HG03095 (cell line): ENCODE results near the gene CNGA2.
"Not testable (repeated sequence)": the region's sequence is repeated elsewhere in the genome, so short reads cannot be mapped to it uniquely, and the experiment has no call there.

Experiments
- ATAC-seq: cut with Tn5 transposase; IDR thresholded peaks from one replicate; pipeline ENCODE4 v1.9.1; 2021; ENCODE audit warnings: moderate library complexity; ENCODE audit not compliant: unreplicated experiment

Gene CNGA2

DNA sequence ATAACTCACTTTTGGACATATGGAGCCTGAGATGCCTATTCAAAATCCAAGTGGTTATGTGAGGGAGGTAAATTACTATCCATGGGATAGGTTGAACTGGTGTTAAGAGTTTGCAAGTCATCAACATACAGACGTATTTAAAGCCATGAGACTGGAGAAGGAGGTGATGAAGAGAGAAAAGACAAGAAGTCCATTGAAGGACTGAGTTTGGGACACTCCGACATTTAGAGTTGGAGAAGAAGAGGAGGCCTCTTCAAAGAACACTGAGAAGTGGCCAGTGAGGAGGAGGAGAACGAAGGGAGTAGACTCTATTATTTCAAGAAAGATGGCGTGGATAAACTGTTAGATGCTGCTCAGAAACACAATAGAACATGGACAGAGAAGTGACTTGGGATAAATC, at the start of gene CNGA2:
TSS of gene CNGA2 (plus strand) at position 301 of the 400 bp plus-strand sequence. CDS start 3,738 bp downstream, outside the sequence.
- no peak for ATAC-seq

- no peak for ATAC-seq
These were observed 46.9 kb upstream of the CNGA2 start for GRCh38 chrX:151687635-151688034.

DNA sequence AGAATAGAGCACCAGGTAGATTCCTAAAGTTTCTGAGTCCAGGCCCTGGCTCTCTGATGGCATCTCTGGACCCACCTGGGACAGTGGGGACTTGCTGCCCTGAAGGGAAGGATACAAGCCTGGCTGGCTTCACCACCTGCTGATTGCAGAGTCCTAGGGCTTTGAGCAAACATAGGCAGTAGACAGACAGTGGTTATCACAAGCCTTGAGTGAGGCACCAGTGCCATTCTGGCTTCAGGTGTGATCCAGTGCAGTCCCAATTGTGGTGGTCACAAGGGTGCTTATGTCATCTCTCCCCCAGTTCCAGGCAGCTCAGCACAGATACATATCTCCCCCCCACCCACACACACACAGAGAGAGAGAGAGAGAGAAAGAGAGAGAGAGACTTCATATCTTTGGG, 45.9 kb upstream of the CNGA2 start:
- no peak for ATAC-seq

DNA sequence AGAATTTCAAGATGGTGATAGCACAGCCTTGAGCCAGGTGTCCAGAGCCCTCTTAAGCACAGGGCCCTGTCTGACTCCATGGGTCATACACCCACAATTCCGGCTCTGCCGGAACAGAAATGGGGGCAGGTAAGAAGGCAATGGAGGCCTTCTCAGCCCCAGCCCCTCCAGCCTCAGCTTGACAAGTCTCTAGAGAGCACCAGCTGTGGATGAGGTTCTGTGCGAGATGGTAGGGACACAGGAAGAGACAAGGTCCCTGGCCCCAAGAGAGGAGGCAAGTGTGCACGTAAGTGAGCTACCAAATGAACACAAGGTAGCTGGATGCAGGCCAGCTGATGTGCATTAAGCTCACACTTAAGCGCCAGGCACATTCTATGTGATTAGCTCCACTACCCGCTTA, 41.7 kb upstream of the CNGA2 start:
- ATAC-seq: no peak

- no peak for ATAC-seq
These were observed 40.4 kb upstream of the CNGA2 start for GRCh38 chrX:151694121-151694520.

- no peak for ATAC-seq
These were observed 39.6 kb upstream of the CNGA2 start, which contains the start of gene PRRG3 for GRCh38 chrX:151694661-151695582. TSS of gene PRRG3 (plus strand) at chrX:151695458. CDS start at chrX:151698815, 3,357 bp downstream.

- no peak for ATAC-seq
These were observed 38.8 kb upstream of the CNGA2 start for GRCh38 chrX:151695583-151696340.

DNA sequence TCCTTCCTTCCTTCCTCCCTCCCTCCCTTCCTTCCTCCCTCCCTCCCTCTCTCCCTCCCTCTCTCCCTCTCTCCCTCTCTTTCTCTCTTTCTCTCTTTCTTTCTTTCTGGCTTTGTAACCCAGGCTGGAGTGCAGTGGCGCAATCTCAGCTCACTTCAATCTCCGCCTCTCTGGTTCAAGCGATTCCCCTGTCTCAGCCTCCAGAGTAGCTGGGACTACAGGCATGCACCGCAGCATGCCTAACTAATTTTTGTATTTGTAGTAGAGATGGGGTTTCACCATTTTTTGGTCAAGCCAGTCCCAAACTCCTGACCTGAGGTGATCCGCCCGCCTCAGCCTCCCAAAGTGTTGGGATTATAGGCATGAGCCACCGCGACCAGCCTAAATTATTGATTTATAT, 37.5 kb upstream of the CNGA2 start:
- ATAC-seq: not testable (repeated sequence)

GRCh38 chrX:151697522-151697921, 37.0 kb upstream of the CNGA2 start:
- ATAC-seq: no peak

GRCh38 chrX:151698485-151698884, 36.1 kb upstream of the CNGA2 start:
- no peak for ATAC-seq

DNA sequence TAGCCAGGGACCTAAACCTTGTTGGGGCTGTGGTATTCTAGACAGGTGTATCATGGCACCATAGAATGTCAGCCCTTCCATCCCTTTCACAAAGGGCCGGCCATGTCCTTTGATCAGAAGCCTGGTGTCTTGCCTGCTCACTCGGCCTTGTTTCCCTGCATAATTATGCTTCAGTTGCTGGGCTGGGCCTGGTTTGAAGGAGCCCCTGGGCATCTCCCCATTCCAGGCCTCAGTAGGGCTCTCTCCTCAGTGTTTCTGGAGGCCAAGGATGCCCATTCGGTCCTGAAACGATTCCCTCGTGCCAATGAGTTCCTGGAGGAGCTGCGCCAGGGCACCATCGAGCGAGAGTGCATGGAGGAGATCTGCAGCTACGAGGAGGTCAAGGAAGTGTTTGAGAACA, 34.8 kb upstream of the CNGA2 start:
- ATAC-seq: no peak

DNA sequence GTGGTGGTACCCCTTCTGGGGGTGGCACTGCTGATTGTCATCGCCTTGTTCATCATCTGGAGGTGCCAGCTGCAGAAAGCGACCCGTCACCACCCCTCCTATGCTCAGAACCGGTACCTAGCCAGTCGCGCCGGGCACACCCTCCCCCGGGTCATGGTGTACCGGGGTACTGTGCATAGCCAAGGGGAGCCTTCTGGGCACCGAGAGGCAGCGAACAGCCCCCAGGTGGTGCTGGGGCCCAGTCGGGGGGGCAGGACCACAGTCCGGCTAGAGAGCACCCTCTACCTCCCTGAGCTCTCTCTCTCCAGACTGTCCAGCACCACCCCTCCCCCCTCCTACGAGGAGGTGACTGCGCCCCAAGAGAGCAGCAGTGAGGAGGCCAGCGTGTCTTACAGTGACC, 34.0 kb upstream of the CNGA2 start:
- no peak for ATAC-seq

DNA sequence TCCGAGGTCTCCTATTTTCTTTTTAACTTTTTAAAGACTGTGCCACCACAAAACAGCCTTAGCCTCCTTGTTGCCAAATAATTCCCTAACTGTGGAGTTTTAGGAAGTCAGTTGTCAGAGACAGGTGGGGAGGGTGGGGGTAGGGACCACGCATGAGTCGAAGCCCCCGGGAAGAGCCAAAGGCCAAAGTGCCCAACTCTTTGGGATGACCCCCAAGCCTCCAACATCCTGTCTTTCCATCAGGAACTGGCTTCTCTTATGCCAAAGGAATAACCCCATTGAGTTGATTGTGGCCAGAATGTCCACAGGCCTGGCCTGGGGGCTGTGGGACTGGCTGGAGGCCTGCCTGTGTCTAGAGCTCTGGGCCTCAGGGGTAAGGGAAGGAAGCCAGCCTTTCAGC, 33.5 kb upstream of the CNGA2 start:
- ATAC-seq: no peak

GRCh38 chrX:151701531-151701930, 33.0 kb upstream of the CNGA2 start:
- ATAC-seq: no peak

GRCh38 chrX:151702026-151702714, 32.4 kb upstream of the CNGA2 start:
- ATAC-seq: no peak

GRCh38 chrX:151702741-151703340, 31.7 kb upstream of the CNGA2 start:
- no peak for ATAC-seq

DNA sequence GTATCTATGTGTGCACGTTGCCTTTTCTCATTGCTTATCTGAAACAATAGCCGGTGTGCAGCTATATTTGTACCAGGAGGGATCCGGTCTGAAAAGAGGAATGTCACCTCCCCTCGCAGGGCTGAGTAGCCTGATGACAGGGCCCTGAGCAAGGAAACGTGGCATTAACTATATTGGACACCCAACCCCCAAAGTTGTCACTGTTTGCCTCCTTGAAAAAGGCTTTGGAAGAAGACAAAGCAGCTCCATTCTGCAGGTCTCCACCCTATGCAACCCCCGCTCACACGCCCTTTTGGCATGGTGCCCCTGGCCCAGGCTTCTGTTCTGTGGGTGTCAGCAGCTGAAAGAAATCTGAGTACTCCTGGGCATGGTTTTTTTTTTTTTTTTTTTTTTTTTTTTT, 31.1 kb upstream of the CNGA2 start:
- ATAC-seq: no peak

- no peak for ATAC-seq
These were observed 30.4 kb upstream of the CNGA2 start for GRCh38 chrX:151704041-151704663.

- ATAC-seq: no peak
These were observed 25.7 kb upstream of the CNGA2 start for GRCh38 chrX:151708821-151709220.

DNA sequence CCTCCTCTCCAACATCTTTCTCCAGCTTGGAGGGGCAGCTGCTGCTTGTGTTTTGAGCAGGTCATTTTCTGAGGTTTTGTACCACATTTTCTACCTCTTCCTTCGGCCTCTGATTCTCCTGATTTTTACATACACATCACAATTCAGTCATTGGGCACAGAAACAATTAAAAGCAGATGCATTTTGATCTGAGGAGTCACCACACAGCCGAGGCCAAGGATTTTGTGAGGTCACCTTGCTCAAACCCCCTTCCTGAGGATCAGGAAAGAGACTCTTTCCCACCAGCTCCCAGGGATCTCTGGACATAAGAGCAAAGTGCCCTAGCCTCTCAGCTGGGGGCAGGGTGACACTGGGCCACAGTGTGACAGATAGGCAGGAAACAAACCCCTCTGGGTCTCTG, 24.1 kb upstream of the CNGA2 start:
- no peak for ATAC-seq
